WTC11 (cell line): ENCODE results near the gene CLIC6. TPM values are rescaled to one million over a fixed set of nuclear protein-coding genes. Genes with fewer than 3 reads are reported as not detected.

Experiments used
- total RNA-seq: library from RNA; stranded (reverse); gene quantifications from 3 replicates; pipeline ENCODE4 v1.2.3, GENCODE V29; 2021
- TF ChIP-seq, protein P1 (sequence below): fragments of 250-450 bp; sonication (Bioruptor Pico); conservative IDR thresholded peaks from 2 replicates; pipeline ENCODE4 v1.9.0; 2021; ENCODE audit warnings: mild to moderate bottlenecking
- TF ChIP-seq, protein P2 (sequence below): sonication (generic); formaldehyde crosslinking; IDR thresholded peaks from 2 replicates; pipeline ENCODE4 v1.8.1; 2023; ENCODE audit warnings: mild to moderate bottlenecking, missing genetic modification reagents, borderline replicate concordance

Gene CLIC6
- total RNA-seq, 1 experiment from 2014 or later = 1.8 TPM

DNA sequence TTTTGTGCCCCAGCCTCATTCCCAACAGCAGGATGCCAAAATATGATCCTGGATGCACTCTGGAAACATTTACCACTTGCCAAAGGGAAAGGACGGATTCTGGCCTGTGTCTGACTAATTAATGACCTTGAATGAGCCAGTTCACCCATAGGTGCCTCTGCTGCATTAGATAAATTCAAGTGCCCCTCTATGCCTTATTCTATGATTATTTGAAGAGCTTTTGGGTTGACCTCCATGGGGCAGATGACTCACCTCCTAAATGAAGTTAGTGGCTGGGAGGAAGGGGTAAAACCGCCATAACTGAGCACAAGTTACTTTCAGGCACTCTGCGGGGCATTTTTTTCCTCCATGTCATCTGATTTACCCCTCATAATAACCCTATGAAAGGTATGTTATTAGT lies 98.1 kb downstream of the CLIC6 start (continued):
- TF ChIP-seq, protein P1, sequence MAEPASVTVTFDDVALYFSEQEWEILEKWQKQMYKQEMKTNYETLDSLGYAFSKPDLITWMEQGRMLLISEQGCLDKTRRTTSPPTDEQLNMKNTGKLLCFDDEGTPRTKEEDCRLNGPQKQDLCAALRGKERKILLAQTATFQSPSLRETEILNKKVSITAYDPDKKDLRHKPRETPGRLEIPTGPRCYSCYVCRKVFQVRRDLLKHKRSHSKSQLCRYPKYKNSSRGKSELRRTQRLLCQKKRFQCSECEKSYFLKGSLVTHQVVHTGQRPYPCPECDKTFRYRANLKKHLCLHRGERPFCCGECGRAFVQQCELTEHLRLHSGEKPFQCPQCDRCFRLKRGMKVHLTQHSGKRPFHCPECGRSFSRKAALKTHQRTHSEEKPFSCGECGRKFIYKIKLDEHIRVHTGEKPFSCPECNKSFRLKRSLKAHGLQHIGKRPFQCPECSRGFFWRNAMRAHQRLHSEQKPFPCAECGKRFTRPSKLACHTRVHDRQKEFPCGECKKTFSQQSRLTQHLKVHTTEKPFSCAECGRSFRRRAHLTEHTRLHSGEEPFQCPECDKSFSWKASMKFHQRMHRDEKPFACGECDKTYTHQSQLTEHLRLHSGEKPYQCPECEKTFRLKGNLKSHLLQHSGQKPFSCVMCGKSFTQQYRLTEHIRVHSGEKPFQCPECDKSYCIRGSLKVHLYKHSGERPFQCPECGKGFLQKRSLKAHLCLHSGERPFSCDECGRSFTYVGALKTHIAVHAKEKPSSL = no peak
- TF ChIP-seq, protein P2, sequence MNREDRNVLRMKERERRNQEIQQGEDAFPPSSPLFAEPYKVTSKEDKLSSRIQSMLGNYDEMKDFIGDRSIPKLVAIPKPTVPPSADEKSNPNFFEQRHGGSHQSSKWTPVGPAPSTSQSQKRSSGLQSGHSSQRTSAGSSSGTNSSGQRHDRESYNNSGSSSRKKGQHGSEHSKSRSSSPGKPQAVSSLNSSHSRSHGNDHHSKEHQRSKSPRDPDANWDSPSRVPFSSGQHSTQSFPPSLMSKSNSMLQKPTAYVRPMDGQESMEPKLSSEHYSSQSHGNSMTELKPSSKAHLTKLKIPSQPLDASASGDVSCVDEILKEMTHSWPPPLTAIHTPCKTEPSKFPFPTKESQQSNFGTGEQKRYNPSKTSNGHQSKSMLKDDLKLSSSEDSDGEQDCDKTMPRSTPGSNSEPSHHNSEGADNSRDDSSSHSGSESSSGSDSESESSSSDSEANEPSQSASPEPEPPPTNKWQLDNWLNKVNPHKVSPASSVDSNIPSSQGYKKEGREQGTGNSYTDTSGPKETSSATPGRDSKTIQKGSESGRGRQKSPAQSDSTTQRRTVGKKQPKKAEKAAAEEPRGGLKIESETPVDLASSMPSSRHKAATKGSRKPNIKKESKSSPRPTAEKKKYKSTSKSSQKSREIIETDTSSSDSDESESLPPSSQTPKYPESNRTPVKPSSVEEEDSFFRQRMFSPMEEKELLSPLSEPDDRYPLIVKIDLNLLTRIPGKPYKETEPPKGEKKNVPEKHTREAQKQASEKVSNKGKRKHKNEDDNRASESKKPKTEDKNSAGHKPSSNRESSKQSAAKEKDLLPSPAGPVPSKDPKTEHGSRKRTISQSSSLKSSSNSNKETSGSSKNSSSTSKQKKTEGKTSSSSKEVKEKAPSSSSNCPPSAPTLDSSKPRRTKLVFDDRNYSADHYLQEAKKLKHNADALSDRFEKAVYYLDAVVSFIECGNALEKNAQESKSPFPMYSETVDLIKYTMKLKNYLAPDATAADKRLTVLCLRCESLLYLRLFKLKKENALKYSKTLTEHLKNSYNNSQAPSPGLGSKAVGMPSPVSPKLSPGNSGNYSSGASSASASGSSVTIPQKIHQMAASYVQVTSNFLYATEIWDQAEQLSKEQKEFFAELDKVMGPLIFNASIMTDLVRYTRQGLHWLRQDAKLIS = no peak

Other genes starting within 250 kb of the CLIC6 start
- not detected in 3 replicates for gene SMIM34, start 245.0 kb upstream of the CLIC6 start, total RNA-seq
- gene KCNE1, start 156.8 kb upstream of the CLIC6 start, total RNA-seq = 0.16 to 0.37 TPM (median 0.37 TPM) in 3 replicates
- 5.4 to 5.9 TPM (median 5.6 TPM) in 3 replicates for gene RCAN1, start 53.9 kb upstream of the CLIC6 start, total RNA-seq